ENCODE measurements around the gene PBX1.

- TF ChIP-seq CTCF (IDR thresholded peaks at IDR 0.05) (no peak), POLR2A (IDR thresholded peaks at IDR 0.05; ENCODE audit: low read depth) (no peak), EP300 (IDR thresholded peaks at IDR 0.05) (no peak)
These were observed 108.6 kb downstream of the PBX1 start for GRCh38 chr1:164667600-164667999.
